ENCODE data around the gene ALKBH3.

ALKBH3 gene

GRCh38 chr11:43952020-43952400 is 71.4 kb downstream of the ALKBH3 start:
- DNase-seq (ENCODE audit: low read depth): no peak
- H3K4me3 ChIP-seq (ENCODE audit: low read depth, low read length): no peak overlapping the region

DNA sequence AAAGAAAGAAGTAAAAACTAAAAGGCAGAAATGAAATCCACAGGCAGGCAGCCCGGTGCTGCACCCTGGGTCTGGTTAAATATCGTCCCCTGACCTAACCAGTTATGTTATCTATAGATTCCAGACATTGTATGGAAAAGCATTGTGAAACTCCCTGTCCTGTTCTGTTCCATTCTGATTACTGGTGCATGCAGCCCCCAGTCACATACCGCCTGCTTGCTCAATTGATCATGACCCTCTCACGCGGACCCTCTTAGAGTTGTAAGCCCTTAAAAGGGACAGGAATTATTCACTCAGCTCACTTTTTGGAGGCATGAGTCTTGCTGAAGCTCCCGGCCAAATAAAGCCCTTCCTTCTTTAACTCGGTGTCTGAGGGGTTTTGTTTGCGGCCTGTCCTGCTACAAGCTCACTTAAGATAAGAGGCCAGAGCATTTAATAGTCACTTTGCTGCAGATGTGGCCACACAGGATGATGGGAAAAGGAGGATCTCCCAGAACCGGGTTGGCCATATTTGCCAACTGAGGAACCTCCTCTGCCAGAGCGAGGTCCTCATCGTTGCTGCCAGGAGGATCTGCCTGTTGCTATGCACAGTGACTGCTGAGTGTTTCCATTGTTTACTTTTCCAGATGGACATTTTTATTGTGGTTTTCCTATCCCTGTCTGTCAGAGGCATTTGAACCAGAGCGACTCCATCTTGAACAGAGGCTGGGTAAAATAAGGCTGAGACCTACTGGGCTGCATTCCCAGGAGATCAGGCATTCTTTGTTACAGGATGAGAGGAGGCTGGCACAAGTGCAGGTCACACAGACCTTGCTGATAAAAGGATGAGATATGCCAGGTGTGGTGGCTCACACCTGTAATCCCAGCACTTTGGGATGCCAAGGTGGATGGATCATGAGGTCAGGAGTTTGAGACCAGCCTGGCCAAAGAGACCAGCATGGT is 72.0 kb downstream of the ALKBH3 start:
- no peak overlapping the region for H3K4me3 ChIP-seq (ENCODE audit: low read depth, low read length)
- no peak for DNase-seq (ENCODE audit: low read depth)

GRCh38 chr11:43953521-43953920 is 72.9 kb downstream of the ALKBH3 start:
- DNase-seq (ENCODE audit: low read depth): no peak
- no peak overlapping the region for H3K4me3 ChIP-seq (ENCODE audit: low read depth, low read length)

GRCh38 chr11:43954241-43954640 is 73.6 kb downstream of the ALKBH3 start:
- DNase-seq (ENCODE audit: low read depth): no peak
- H3K4me3 ChIP-seq (ENCODE audit: low read depth, low read length): no peak overlapping the region

GRCh38 chr11:43955381-43956118 is 74.9 kb downstream of the ALKBH3 start:
- DNase-seq (ENCODE audit: low read depth): no peak
- no peak overlapping the region for H3K4me3 ChIP-seq (ENCODE audit: low read depth, low read length)

DNA sequence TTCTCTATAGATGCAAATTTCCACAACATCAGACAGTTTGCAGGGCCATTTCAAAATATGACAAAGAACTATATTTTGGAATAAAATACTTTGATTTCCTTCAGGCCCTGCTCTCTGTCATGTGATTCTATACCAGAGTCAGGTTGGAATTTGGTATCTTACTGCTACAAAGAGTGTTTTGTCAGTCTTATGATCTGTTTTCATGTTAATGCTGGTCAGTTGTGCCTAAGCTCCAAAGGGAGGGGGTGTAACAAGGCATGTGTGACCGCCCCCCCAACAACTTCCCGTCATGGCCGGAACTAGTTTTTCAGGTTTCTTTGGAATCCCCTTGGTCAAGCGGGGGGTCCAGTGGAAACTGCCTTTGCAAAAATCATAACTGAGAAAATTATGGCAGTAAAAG is 76.9 kb downstream of the ALKBH3 start:
- no peak for DNase-seq (ENCODE audit: low read depth)
- H3K4me3 ChIP-seq (ENCODE audit: low read depth, low read length): no peak overlapping the region

DNA sequence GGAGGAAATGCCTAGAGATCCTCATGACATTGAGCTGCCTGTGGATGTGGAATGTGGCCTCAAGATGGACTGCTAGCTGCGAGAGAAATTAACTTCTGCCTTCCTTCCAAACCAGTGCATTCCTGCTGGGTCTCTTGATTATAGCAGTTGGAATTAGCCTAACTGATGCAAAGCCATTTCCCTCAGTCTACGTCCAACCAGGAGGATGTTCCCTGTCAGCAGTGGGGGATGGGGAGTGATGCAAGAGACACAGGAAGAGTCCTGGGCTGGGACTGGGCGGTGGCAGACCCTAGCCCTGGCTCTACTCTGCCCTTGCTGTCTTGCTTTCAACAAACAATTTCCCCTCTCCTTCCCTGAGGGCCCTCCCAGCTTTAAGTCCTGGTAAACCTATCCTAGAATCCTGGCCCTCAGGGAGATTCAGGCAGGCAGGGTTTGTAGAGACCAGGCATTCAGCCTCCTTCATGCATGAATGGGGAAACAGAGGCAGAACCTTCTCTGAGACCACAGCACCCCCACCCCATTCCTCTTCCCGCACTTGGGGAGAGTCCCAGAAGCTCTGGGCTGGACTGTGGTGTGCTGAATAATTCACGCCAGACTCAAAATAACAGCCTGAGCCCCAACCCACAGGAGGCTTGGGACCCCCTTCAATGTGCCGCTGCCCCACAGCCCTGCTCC is 78.8 kb downstream of the ALKBH3 start:
- DNase-seq (ENCODE audit: low read depth): no peak
- no peak overlapping the region for H3K4me3 ChIP-seq (ENCODE audit: low read depth, low read length)

GRCh38 chr11:43962383-43963278 is 82.0 kb downstream of the ALKBH3 start:
- DNase-seq (ENCODE audit: low read depth): no peak
- peak overlapping the region; percentile 10 for H3K4me3 ChIP-seq (ENCODE audit: low read depth, low read length)

DNA sequence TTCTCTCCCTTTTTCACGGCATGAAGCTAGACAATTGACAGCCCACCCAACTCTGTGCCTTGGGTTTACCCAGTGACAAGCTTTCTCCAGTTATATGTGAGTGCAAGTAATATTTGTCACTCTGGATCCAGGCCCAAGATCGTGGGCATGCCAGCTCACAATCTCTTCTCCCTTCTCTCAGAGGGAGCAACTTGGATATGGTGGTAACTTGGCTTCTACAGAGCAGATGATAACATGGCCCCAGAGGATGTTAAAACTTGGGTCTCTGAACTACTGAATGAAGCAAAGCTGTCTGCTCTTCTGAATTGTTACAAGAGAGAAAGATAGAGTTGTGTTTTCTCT is 82.6 kb downstream of the ALKBH3 start:
- no peak overlapping the region for H3K4me3 ChIP-seq (ENCODE audit: low read depth, low read length)
- no peak for DNase-seq (ENCODE audit: low read depth)

- H3K4me3 ChIP-seq (ENCODE audit: low read depth, low read length): no peak overlapping the region
- no peak for DNase-seq (ENCODE audit: low read depth)
Observed at GRCh38 chr11:43967661-43968060, 87.0 kb downstream of the ALKBH3 start.

GRCh38 chr11:43968719-43969118 is 88.1 kb downstream of the ALKBH3 start:
- H3K4me3 ChIP-seq (ENCODE audit: low read depth, low read length): no peak overlapping the region
- no peak for DNase-seq (ENCODE audit: low read depth)

- H3K4me3 ChIP-seq (ENCODE audit: low read depth, low read length): no peak overlapping the region
- DNase-seq (ENCODE audit: low read depth): no peak
Observed at GRCh38 chr11:43969543-43969942, 88.9 kb downstream of the ALKBH3 start.
